ENCODE results near the gene DNAJB7. TPM values are rescaled to one million over a fixed set of nuclear protein-coding genes. Genes with fewer than 3 reads are reported as not detected.
"Not testable (repeated sequence)": the region's sequence is repeated elsewhere in the genome, so short reads cannot be mapped to it uniquely, and the experiment has no call there.

DNAJB7 gene
- total RNA-seq, 2 donors from 2014 or later: 0.21 to 0.47 TPM

GRCh38 chr22:40853961-40854360 is 8.0 kb downstream of the DNAJB7 start:
- DNase-seq (no peak), ATAC-seq (no peak)
- intact Hi-C loops (cut with DNase I, micrococcal nuclease): no loop called here

- ATAC-seq: no peak
- intact Hi-C loops (cut with DNase I, micrococcal nuclease): no loop called here
Observed at GRCh38 chr22:40853333-40853732, 8.6 kb downstream of the DNAJB7 start.

GRCh38 chr22:40845816-40846215 is 16.1 kb downstream of the DNAJB7 start:
- ATAC-seq; DNase-seq; intact Hi-C loops (cut with DNase I, micrococcal nuclease): not testable (repeated sequence)

More at GRCh38 chr22:40853333-40853732, 8.6 kb downstream of the DNAJB7 start:
- DNase-seq: no peak

- ATAC-seq: no peak
- DNase-seq: no peak
- intact Hi-C loops (cut with DNase I, micrococcal nuclease): no loop called here
Observed at GRCh38 chr22:40844951-40845350, 17.0 kb downstream of the DNAJB7 start.

GRCh38 chr22:40838486-40838885 is 23.4 kb downstream of the DNAJB7 start:
- ATAC-seq (no peak), DNase-seq (no peak)
- intact Hi-C loops (cut with DNase I, micrococcal nuclease): no loop called here

- intact Hi-C loops (cut with DNase I, micrococcal nuclease): no loop called here
- no peak for ATAC-seq
Observed at GRCh38 chr22:40834619-40835018, 27.3 kb downstream of the DNAJB7 start.

GRCh38 chr22:40829131-40829530 is 32.8 kb downstream of the DNAJB7 start:
- ATAC-seq (no peak), DNase-seq (no peak)
- intact Hi-C loops (cut with DNase I, micrococcal nuclease): no loop called here

More at GRCh38 chr22:40834619-40835018, 27.3 kb downstream of the DNAJB7 start:
- DNase-seq: no peak

- ATAC-seq (peak; percentile 48), DNase-seq (no peak)
- intact Hi-C loops (cut with DNase I, micrococcal nuclease): no loop called here
Observed at GRCh38 chr22:40826984-40827741, 34.8 kb downstream of the DNAJB7 start.

GRCh38 chr22:40826292-40826691 is 35.6 kb downstream of the DNAJB7 start:
- DNase-seq; ATAC-seq; intact Hi-C loops (cut with DNase I, micrococcal nuclease): not testable (repeated sequence)

- intact Hi-C loops (cut with DNase I, micrococcal nuclease): no loop called here
- DNase-seq: no peak
- no peak for ATAC-seq
Observed at GRCh38 chr22:40823426-40823825, 38.5 kb downstream of the DNAJB7 start.

- ATAC-seq (peak; percentile 14), DNase-seq (peak in 1 of 2 donors; percentile 9)
- intact Hi-C loops (cut with DNase I, micrococcal nuclease): no loop called here
Observed at GRCh38 chr22:40819599-40820140, 42.2 kb downstream of the DNAJB7 start.

GRCh38 chr22:40818747-40819598 is 42.9 kb downstream of the DNAJB7 start, which contains the start of gene SLC25A17:
Gene SLC25A17, minus strand, starts transcription at chr22:40819346. Its CDS starts 98 bp downstream, at chr22:40819248.
- ATAC-seq (peak; percentile 96), DNase-seq (peak; percentile 88 to 93)
- intact Hi-C loops (cut with DNase I, micrococcal nuclease): no loop called here

GRCh38 chr22:40818192-40818746 is 43.6 kb downstream of the DNAJB7 start:
- DNase-seq: peak in 1 of 2 donors; percentile 7
- ATAC-seq: no peak
- intact Hi-C loops (cut with DNase I, micrococcal nuclease): no loop called here

- ATAC-seq: no peak
- intact Hi-C loops (cut with DNase I, micrococcal nuclease): no loop called here
- no peak for DNase-seq
Observed at GRCh38 chr22:40817737-40818136, 44.2 kb downstream of the DNAJB7 start.

GRCh38 chr22:40813912-40814315 is 48.0 kb downstream of the DNAJB7 start:
- intact Hi-C loops (cut with DNase I, micrococcal nuclease): no loop called here
- DNase-seq: no peak

More at GRCh38 chr22:40813912-40814315, 48.0 kb downstream of the DNAJB7 start:
- no peak for ATAC-seq

Measured in left colon (tissue), 2 donors.